ENCODE results near the gene ZNF316.
A peak's percentile ranks its signal among the peaks of the same experiment; 100 is the strongest.

The ZNF316 gene

GRCh38 chr7:6636741-6637543, at the start of gene ZNF316:
ZNF316 (plus strand) TSS chr7:6637318; CDS start chr7:6642410, 5,092 bp downstream.
- DNase-seq, result no peak

- DNase-seq, result no peak
Measured at GRCh38 chr7:6588566-6588965, 48.6 kb upstream of the ZNF316 start.

- DNase-seq, result no peak
Measured at GRCh38 chr7:6589151-6589828, 47.8 kb upstream of the ZNF316 start.

GRCh38 chr7:6589829-6590644, 47.1 kb upstream of the ZNF316 start, which contains the start of gene INTS15:
INTS15 (plus strand) TSS chr7:6590021; CDS start chr7:6590284, 263 bp downstream.
- peak; percentile 60 for DNase-seq

- no peak for DNase-seq
Measured at GRCh38 chr7:6590645-6591110, 46.4 kb upstream of the ZNF316 start.

- DNase-seq, result no peak
Measured at GRCh38 chr7:6600093-6600492, 37.0 kb upstream of the ZNF316 start.

- DNase-seq, result no peak
Measured at GRCh38 chr7:6604458-6604857, 32.7 kb upstream of the ZNF316 start.

GRCh38 chr7:6606866-6607583, 30.1 kb upstream of the ZNF316 start:
- no peak for DNase-seq

- DNase-seq, result no peak
Measured at GRCh38 chr7:6607651-6608051, 29.5 kb upstream of the ZNF316 start.

- DNase-seq, result no peak
Measured at GRCh38 chr7:6608081-6608480, 29.0 kb upstream of the ZNF316 start.

GRCh38 chr7:6608794-6609193, 28.3 kb upstream of the ZNF316 start:
- no peak for DNase-seq

- DNase-seq, result no peak
Measured at GRCh38 chr7:6612819-6613218, 24.3 kb upstream of the ZNF316 start.

GRCh38 chr7:6613706-6614105, 23.4 kb upstream of the ZNF316 start:
- no peak for DNase-seq

GRCh38 chr7:6614953-6615722, 22.0 kb upstream of the ZNF316 start, which contains the start of gene ZNF853:
ZNF853 (plus strand) TSS chr7:6615610; CDS start chr7:6616175, 565 bp downstream.
- DNase-seq, result no peak

- DNase-seq, result peak; percentile 51
Measured at GRCh38 chr7:6615723-6616555, 21.2 kb upstream of the ZNF316 start.

GRCh38 chr7:6616854-6617643, 20.1 kb upstream of the ZNF316 start:
- no peak for DNase-seq

GRCh38 chr7:6618621-6619020, 18.5 kb upstream of the ZNF316 start:
- DNase-seq, result no peak

GRCh38 chr7:6619961-6620360, 17.2 kb upstream of the ZNF316 start:
- no peak for DNase-seq

GRCh38 chr7:6621195-6622133, 15.7 kb upstream of the ZNF316 start:
- DNase-seq, result no peak
